PC-9 (cell line): ENCODE results near the gene DENND1A. TPM values are rescaled to one million over a fixed set of nuclear protein-coding genes. Genes with fewer than 3 reads are reported as not detected.

Source experiments
- BruUV-seq: library from RNA; stranded (reverse); fragments of 400-500 nt; replicated peaks from 2 replicates; lab custom pipeline; 2021; lab: Mats Ljungman, UMichigan
- CTCF ChIA-PET: fragments of 300-600 bp; sonication (Branson Sonifier 250); formaldehyde crosslinking; loops from one replicate; lab custom pipeline; 2022; ENCODE audit warnings: antibody characterized with exemption; lab: Charles Lee
- POLR2A ChIA-PET: fragments of 300-600 bp; sonication (Branson Sonifier 250); formaldehyde crosslinking; loops from one replicate; lab custom pipeline; 2022; ENCODE audit warnings: antibody characterized with exemption; ENCODE audit not compliant: unreplicated experiment; lab: Charles Lee
- DNase-seq, 2 experiments: peaks; one replicate each; pipeline versions ENCODE4 v3.0.0 to v3.0.0-alpha.2; 2015 to 2022; ENCODE audit warnings: mixed read lengths in 1 of 2
- H2AFZ ChIP-seq: fragments of 200-600 bp; sonication (generic); 2 replicates; pipeline ENCODE4 v1.8.1; 2017; ENCODE audit warnings: antibody characterized with exemption
- H3F3A ChIP-seq: fragments of 200-600 bp; sonication (generic); 2 replicates; pipeline ENCODE4 v1.8.1; 2017; ENCODE audit warnings: antibody characterized with exemption, mild to moderate bottlenecking, low read depth; ENCODE audit not compliant: insufficient read depth
- H3K27ac ChIP-seq: fragments of 200-600 bp; sonication (generic); 2 replicates; pipeline ENCODE4 v1.6.1; 2016; ENCODE audit warnings: mixed run types
- H3K27me3 ChIP-seq: fragments of 200-600 bp; sonication (generic); 2 replicates; pipeline ENCODE4 v1.6.1; 2016; ENCODE audit warnings: low read depth, mixed run types; ENCODE audit not compliant: insufficient read depth
- H3K36me3 ChIP-seq: fragments of 200-600 bp; sonication (generic); 2 replicates; pipeline ENCODE4 v1.6.1; 2016; ENCODE audit warnings: low read depth, mixed run types
- H3K4me1 ChIP-seq: fragments of 200-600 bp; sonication (generic); replicated peaks from 2 replicates; pipeline ENCODE4 v1.6.1; 2016; ENCODE audit warnings: mixed run types; ENCODE audit not compliant: insufficient read depth
- H3K4me2 ChIP-seq: fragments of 200-600 bp; sonication (generic); 2 replicates; pipeline ENCODE4 v1.6.1; 2017; ENCODE audit warnings: mixed run types
- H3K4me3 ChIP-seq: fragments of 200-600 bp; sonication (generic); 2 replicates; pipeline ENCODE4 v1.6.1; 2016; ENCODE audit warnings: mixed run types
- H3K79me2 ChIP-seq: fragments of 200-600 bp; sonication (generic); 2 replicates; pipeline ENCODE4 v1.6.1; 2017; ENCODE audit warnings: low read depth, mixed run types
- H3K9me2 ChIP-seq: fragments of 200-600 bp; sonication (generic); 2 replicates; pipeline ENCODE4 v1.8.1; 2017; ENCODE audit warnings: mild to moderate bottlenecking; ENCODE audit not compliant: insufficient read depth
- H3K9me3 ChIP-seq: fragments of 200-600 bp; sonication (generic); 2 replicates; pipeline ENCODE4 v1.8.1; 2016; ENCODE audit warnings: low read depth; ENCODE audit not compliant: insufficient read depth
- H4K20me1 ChIP-seq: fragments of 200-600 bp; sonication (generic); 2 replicates; pipeline ENCODE4 v1.8.1; 2017; ENCODE audit not compliant: insufficient read depth
- EZH2 ChIP-seq: fragments of 200-600 bp; sonication (generic); IDR thresholded peaks from 2 replicates; pipeline ENCODE4 v1.8.0; 2017; ENCODE audit warnings: antibody characterized with exemption, low read depth
- intact Hi-C: fragments of 100-400 bp; cut with micrococcal nuclease; formaldehyde crosslinking; loops from one replicate; pipeline ENCODE4 v1.10.0; 2022; ENCODE audit not compliant: unreplicated experiment
- total RNA-seq: library from RNA; stranded (reverse); gene quantifications from 2 replicates; pipeline ENCODE4 v1.2.3, GENCODE V29; 2021
- TF ChIP-seq, protein P1 (sequence below): fragments of 200-600 bp; sonication (generic); conservative IDR thresholded peaks from 2 replicates; pipeline ENCODE4 v1.6.1; 2017; ENCODE audit warnings: mixed run types, antibody characterized with exemption, mild to moderate bottlenecking, moderate library complexity

Gene DENND1A
- total RNA-seq, 1 experiment from 2014 or later: 37.7 TPM

DNA sequence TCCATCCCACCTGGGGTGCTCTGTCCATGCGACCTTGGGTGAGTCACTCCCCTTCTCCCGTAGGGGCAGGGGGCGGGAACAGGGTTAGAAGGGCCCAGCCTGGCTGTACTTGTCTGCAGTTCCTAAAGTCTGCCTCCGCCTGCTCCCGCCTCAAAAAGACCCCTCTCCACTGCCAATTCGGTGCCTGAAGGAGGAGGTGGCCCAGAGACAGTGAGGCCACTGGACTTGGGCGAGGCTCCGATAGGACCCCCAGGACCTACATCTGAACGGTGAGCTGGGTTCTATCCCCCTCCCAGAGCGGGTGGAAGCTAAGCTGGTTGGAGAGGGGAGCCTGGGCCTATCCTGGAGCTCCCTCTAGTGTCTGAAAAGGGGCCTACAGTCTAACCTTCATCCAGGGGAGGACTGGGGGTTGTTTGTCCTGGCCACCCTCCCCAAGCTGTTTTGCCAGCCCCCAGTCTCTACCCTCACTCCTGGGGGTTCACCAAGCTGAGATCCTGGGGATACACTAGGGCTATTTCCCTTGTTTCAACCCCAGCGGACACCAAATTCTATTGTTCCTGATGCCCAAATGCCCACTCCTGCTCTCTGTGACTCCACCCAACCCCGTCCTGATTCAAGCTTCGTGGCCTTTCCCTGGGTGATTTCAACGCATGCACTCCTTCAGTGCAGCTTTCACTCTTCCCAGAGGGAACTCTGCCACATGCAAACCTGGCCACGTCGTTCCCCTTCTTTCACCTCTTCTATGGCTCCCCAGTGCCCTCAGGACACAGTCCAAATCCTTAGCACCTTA, 580.0 kb downstream of the DENND1A start:
- CTCF ChIA-PET: interaction anchor here (0.5 to 1.0 kb wide), 6 partner anchors 22 to 269 kb away, joined by 3 to 5 read pairs (median 4); no protein-coding TSS in a partner anchor
- peak overlapping the region; percentile 32; the same call in 1 of the 2 replicates for H3K4me2 ChIP-seq
- no peaks in the 10 kb centered on the region for H4K20me1 ChIP-seq
- POLR2A ChIA-PET: interaction anchor here (0.6 kb wide), 2 partner anchors 120 to 438 kb away, joined by 3 to 6 read pairs; no protein-coding TSS in a partner anchor
- H3K4me1 ChIP-seq: no peaks in the 10 kb centered on the region
- no peaks in the 10 kb centered on the region for H3K36me3 ChIP-seq
- DNase-seq: peak in 1 of 2 experiments; percentile 62
- H2AFZ ChIP-seq: no peak overlapping the region
- TF ChIP-seq, protein P1, sequence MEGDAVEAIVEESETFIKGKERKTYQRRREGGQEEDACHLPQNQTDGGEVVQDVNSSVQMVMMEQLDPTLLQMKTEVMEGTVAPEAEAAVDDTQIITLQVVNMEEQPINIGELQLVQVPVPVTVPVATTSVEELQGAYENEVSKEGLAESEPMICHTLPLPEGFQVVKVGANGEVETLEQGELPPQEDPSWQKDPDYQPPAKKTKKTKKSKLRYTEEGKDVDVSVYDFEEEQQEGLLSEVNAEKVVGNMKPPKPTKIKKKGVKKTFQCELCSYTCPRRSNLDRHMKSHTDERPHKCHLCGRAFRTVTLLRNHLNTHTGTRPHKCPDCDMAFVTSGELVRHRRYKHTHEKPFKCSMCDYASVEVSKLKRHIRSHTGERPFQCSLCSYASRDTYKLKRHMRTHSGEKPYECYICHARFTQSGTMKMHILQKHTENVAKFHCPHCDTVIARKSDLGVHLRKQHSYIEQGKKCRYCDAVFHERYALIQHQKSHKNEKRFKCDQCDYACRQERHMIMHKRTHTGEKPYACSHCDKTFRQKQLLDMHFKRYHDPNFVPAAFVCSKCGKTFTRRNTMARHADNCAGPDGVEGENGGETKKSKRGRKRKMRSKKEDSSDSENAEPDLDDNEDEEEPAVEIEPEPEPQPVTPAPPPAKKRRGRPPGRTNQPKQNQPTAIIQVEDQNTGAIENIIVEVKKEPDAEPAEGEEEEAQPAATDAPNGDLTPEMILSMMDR: peak; percentile 96
- no peak for TF ChIP-seq EZH2
- BruUV-seq: no TSS peak
- no peaks in the 10 kb centered on the region for H3K9me2 ChIP-seq
- peaks cover 25% of the 10 kb centered on the region; the same call in 1 of the 2 replicates for H3K27me3 ChIP-seq
- intact Hi-C loops: loop anchor here (1.0 to 10.0 kb wide), 5 partner anchors 248 to 1223 kb away; partner anchors contain the start of gene PDCL
- no peaks in the 10 kb centered on the region for H3K79me2 ChIP-seq
- H3K27ac ChIP-seq: no peak overlapping the region
- H3K9me3 ChIP-seq: no peaks in the 10 kb centered on the region
- H3F3A ChIP-seq: peaks cover 8% of the 10 kb centered on the region
- H3K4me3 ChIP-seq: no peak overlapping the region

DNA sequence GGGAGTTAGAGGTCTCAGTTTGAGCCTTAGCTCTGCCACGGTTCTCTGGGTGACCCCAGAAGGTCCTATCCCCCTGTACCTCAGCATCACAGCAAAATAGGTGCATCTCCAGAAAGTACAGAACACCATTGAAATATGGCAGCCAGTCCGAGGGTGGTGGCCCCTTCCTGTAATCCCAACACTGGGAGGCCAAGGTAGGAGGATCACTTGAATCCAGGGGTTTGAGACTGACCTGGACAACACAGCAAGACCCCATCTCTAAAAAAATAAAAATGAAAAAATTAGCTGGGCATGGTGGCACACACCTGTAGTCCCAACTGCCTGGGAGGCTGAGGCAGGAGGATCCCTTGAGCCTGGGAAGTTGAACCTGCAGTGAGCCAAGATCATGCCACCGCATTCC, 580.9 kb downstream of the DENND1A start:
- no peaks in the 10 kb centered on the region for H3K79me2 ChIP-seq
- no peak for TF ChIP-seq EZH2
- TF ChIP-seq, protein P1: no peak
- no peak overlapping the region for H2AFZ ChIP-seq
- POLR2A ChIA-PET: no interaction called here
- peaks cover 8% of the 10 kb centered on the region for H3F3A ChIP-seq
- no peaks in the 10 kb centered on the region for H3K4me1 ChIP-seq
- no peaks in the 10 kb centered on the region for H3K36me3 ChIP-seq
- CTCF ChIA-PET: interaction anchor here (0.7 kb wide), 1 partner anchor 80 kb away, joined by 3 read pairs; no protein-coding TSS in a partner anchor
- no TSS peak for BruUV-seq
- H3K27ac ChIP-seq: no peak overlapping the region
- H3K27me3 ChIP-seq: peaks cover 25% of the 10 kb centered on the region; the same call in 1 of the 2 replicates
- no peak overlapping the region for H3K4me2 ChIP-seq
- no peaks in the 10 kb centered on the region for H4K20me1 ChIP-seq
- no peaks in the 10 kb centered on the region for H3K9me3 ChIP-seq
- no peaks in the 10 kb centered on the region for H3K9me2 ChIP-seq
- intact Hi-C loops: loop anchor here (5.0 kb wide), 1 partner anchor 1222 kb away; no protein-coding TSS in a partner anchor
- no peak for DNase-seq
- no peak overlapping the region for H3K4me3 ChIP-seq

DNA sequence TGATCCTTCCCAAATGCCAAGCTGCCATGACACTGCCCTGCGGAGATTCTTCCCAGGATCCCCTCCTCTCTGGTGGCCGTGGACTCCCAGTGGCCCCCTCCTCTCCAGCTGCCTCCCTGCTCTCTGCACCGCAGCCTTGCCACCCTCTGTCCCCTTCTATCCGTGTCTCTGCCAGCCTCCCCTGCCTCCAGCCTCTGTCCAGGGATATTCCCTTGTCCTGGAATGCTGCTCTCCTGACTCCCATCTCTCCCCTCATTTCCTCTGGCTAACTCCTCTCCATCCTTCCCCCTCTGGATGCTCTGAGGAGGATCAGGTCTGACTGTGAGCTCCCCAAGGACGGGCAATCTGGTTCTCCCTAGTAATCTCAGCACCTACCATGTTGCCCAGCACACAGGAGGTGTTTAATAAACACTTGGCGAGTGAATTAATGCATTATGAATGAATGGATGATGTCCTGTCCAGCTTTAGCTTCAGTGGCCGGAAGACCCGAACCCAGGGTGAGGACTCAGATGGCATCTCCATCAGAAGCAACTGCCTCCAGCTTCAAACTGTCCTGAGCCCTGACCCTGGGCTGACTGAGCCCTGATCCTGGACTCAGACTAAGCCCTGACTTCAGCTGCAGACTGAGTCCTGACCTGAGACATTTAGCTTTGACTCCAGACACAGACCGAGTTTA, 581.5 kb downstream of the DENND1A start:
- H3K79me2 ChIP-seq: no peaks in the 10 kb centered on the region
- no peak overlapping the region for H3K4me3 ChIP-seq
- DNase-seq: no peak
- H3F3A ChIP-seq: peaks cover 8% of the 10 kb centered on the region
- ChIA-PET POLR2A (no interaction called here), CTCF (interaction anchor here (0.7 kb wide), 1 partner anchor 79 kb away, joined by 3 read pairs; no protein-coding TSS in a partner anchor)
- intact Hi-C loops: loop anchor here (5.0 kb wide), 1 partner anchor 1221 kb away; no protein-coding TSS in a partner anchor
- TF ChIP-seq EZH2: no peak
- TF ChIP-seq, protein P1: no peak
- H3K4me1 ChIP-seq: no peaks in the 10 kb centered on the region
- H3K4me2 ChIP-seq: no peak overlapping the region
- BruUV-seq: no TSS peak
- no peaks in the 10 kb centered on the region for H3K9me2 ChIP-seq
- H3K27me3 ChIP-seq: peaks cover 22% of the 10 kb centered on the region; the same call in 1 of the 2 replicates
- H2AFZ ChIP-seq: no peak overlapping the region
- no peak overlapping the region for H3K27ac ChIP-seq
- H3K9me3 ChIP-seq: no peaks in the 10 kb centered on the region
- H4K20me1 ChIP-seq: no peaks in the 10 kb centered on the region
- H3K36me3 ChIP-seq: no peaks in the 10 kb centered on the region
